Retinal pigment epithelial cell (primary cell): ENCODE data around the gene SCLT1.

Source experiments
- DNase-seq: peaks from one replicate; pipeline ENCODE4 v3.0.0-alpha.2; 2010; ENCODE audit warnings: low read depth
- H3K4me3 ChIP-seq: 2 replicates; pipeline ENCODE4 v1.5.1; 2011; ENCODE audit warnings: mild to moderate bottlenecking, low read length, control low read depth, moderate library complexity
- TF ChIP-seq, protein P1 (sequence below): conservative IDR thresholded peaks from 2 replicates; pipeline ENCODE4 v1.5.1; 2011; ENCODE audit warnings: low read depth, low read length, control low read depth, inconsistent platforms

Gene SCLT1

DNA sequence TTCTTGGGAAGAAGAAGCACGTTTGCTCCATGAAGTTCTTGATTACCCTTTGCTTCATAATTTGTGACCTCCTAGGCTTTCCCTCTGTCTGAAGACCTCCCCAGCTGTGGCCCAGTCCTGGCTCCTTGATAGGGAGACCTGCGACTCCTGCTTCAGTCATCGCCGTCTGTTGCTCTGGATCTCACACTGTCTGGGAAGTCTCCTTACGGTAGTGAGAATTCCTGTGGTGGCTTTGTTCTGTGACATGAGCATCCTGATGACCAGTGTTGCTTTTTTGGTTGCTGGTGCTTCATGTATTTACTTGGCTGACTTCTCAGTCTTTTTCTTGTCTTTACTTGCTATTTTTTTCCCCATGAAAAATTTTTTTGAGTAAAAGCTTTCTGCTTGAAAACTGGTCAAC is 239.6 kb downstream of the SCLT1 start:
- TF ChIP-seq, protein P1, sequence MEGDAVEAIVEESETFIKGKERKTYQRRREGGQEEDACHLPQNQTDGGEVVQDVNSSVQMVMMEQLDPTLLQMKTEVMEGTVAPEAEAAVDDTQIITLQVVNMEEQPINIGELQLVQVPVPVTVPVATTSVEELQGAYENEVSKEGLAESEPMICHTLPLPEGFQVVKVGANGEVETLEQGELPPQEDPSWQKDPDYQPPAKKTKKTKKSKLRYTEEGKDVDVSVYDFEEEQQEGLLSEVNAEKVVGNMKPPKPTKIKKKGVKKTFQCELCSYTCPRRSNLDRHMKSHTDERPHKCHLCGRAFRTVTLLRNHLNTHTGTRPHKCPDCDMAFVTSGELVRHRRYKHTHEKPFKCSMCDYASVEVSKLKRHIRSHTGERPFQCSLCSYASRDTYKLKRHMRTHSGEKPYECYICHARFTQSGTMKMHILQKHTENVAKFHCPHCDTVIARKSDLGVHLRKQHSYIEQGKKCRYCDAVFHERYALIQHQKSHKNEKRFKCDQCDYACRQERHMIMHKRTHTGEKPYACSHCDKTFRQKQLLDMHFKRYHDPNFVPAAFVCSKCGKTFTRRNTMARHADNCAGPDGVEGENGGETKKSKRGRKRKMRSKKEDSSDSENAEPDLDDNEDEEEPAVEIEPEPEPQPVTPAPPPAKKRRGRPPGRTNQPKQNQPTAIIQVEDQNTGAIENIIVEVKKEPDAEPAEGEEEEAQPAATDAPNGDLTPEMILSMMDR, result no peak
- no peak overlapping the region for H3K4me3 ChIP-seq
- DNase-seq, result no peak

DNA sequence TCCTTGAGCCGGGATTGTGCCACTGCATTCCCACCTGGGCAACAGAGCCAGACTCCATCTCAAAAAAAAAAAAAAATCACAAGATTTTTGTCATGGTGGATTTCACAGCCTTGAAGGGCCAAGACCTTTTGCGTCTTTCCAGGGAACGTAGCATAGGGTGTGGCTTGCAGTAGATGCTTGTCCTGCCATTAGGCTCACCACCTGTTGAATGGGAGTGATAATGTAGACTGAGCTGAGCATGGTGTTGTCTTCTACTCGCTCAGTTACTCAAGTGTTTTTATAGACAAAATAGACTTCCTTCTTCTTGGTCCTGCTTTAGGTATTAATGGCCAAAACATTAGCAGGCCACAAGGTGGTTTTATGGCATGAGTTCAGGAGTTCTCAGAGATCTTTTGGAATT is 243.1 kb downstream of the SCLT1 start:
- no peak for DNase-seq
- TF ChIP-seq, protein P1, result no peak
- H3K4me3 ChIP-seq, result no peak overlapping the region

- TF ChIP-seq, protein P1, result no peak
- no peak overlapping the region for H3K4me3 ChIP-seq
- DNase-seq, result no peak
Measured at GRCh38 chr4:128848461-128848860, 244.9 kb downstream of the SCLT1 start.

DNA sequence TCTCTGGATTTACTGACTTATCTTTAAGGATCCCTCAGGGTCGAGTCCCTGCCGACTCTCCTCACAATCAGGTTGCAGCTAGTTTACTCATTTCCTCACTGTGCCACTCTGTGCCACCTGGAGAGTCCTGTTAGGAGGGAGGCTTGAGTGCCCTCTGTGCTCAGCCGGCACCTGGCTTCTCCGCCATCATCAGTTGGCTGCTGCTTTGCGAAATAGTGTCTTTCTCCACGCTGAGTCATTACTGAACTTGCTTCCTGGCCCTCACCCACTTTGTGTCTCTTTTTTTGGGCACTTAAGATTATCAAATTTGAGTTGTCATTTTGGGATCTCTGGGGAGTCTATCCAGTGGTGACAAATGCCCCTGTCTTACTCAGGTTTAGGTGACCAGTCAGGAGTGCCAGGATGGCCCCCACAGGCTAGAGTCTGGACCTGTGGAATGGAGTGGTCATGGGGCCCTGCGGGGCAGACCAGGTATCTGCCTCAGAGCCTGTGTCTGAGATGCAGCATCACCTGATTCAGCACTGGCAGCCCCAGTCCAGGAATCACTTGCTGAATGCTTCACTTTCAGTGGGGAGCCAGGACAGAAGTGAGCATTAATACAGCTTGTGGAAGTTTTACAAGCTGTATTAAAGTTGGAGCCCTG is 246.1 kb downstream of the SCLT1 start:
- no peak for DNase-seq
- H3K4me3 ChIP-seq, result no peak overlapping the region
- TF ChIP-seq, protein P1, result no peak

DNA sequence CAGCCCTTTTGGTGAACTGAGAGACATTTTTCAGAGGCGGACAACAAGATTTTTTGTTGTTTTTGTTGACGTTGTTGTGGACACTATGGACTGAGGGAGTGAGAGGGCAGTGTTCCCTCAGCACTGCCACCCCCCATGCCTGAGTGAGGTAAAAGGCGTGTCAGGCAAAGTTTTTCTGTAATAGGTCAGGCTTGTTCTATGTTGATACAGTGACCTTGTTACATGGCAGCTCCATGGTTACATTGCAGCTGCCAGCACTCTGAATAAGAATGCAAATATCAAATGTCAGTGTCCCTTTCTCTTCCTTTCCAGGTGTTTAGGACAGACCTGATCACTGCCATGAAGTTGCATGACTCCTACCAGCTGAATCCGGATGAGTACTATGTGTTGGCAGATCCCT is 247.3 kb downstream of the SCLT1 start:
- TF ChIP-seq, protein P1, result no peak
- H3K4me3 ChIP-seq, result no peak overlapping the region
- no peak for DNase-seq

- DNase-seq, result no peak
- TF ChIP-seq, protein P1, result no peak
- no peak overlapping the region for H3K4me3 ChIP-seq
Measured at GRCh38 chr4:128844931-128845330, 248.4 kb downstream of the SCLT1 start.

DNA sequence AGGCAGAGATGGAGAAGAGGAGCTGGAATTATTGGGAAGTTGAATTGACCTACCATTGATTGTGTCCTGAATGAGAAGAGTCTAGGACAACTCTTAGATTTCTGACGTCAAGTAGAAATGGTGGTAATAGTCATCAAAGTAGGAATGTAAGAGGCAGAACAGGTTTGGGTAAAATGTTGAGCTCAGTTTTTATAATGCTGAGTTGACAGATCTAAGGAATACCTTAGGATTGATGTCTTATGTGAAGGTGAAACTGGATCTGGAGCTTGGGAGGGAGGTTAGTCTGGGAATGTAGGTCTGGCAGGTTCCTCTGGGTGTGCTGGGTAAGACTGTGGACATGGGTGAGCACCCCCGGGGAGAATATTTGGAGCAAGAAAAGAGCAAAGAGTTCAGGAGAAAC is 251.9 kb downstream of the SCLT1 start:
- H3K4me3 ChIP-seq, result no peak overlapping the region
- TF ChIP-seq, protein P1, result no peak
- DNase-seq, result no peak
